ENCODE data around the gene MAPRE3.

GRCh38 chr2:26964446-26965130, 5.8 kb upstream of the MAPRE3 start:
- TF ChIP-seq CTCF (IDR thresholded peaks at IDR 0.05) (no peak), POLR2A (IDR thresholded peaks at IDR 0.05) (no peak)
